Measurements from ENCODE around the gene CCDC116.
"Not testable (repeated sequence)": the region's sequence is repeated elsewhere in the genome, so short reads cannot be mapped to it uniquely, and the experiment has no call there.

CCDC116 gene

GRCh38 chr22:21652547-21653545, 20.3 kb downstream of the CCDC116 start:
- no peak for DNase-seq

- DNase-seq = no peak
These were observed 24.4 kb downstream of the CCDC116 start for GRCh38 chr22:21657020-21657359.

DNA sequence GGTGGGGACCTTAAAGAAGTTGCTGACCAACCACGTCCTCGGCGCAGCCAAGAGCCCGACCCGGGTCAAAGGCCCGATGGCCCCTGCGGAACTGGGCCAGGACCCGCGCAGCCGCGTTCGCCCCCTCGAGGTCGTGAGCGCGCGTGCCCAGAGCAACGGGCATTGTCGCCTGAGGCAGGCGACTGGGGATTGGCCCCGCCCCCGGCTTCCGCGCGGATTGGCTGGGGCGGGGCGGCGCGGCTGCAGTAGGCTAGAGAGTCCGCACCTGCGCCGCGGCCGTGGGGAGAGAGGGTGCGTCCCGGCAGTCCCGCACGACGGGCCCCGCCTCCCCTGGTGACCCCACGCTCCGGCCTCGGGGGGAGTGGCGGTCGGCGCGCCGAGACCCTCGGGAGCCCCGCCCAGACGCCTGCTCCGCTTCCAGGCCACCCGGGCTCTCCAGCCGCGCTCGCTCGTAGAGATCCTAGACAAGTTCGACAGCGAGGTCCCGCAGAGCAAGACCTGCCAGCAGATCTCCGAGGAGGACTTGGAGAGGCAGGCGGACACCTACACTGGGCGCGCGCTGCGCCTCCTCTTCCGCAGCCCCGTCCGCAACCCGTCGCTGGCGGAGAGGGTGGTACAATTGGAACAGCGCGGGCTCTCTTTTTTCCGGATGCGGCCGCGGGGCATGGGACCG, 24.9 kb downstream of the CCDC116 start:
- peak; percentile 78 for DNase-seq

GRCh38 chr22:21659864-21660525, 27.4 kb downstream of the CCDC116 start:
- no peak for DNase-seq

DNA sequence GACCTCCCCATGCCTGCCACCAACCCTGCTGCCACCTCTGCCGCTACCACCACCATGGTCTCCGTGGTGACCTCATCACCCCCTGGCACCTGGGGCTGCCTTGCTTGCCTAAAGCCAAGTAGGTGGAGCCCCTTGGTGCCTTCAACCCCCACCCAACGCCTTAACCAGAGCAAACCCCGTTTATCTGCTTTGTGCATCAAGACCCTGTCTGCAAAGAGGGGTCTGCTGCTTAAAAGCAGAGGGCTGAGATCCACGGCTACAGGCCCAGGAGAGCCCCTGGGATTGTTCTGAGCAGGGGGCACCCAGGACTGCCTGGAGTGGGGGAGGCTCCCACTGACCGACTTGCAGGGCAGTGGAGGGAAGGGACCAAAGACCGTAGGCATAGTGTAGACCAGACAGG, 28.3 kb downstream of the CCDC116 start:
- no peak for DNase-seq

DNA sequence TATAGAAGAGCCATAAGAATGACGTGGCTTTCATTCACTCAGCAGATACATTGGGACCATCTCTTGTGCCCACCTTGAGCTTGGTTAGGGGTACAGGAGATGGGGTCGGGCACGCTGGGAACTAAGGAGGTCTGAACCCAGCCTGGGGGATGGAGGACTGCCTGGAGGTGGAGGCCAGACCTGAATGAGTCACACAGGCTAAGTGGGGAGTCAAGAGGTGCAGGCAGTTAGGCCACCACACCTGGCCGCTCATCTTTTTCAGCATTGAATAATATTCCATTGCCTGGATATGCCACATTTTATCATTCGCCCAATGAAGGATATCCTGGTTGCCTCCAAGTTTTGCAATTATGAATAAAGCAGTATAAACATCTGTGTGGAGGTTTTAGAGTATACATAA, 29.4 kb downstream of the CCDC116 start:
- no peak for DNase-seq

DNA sequence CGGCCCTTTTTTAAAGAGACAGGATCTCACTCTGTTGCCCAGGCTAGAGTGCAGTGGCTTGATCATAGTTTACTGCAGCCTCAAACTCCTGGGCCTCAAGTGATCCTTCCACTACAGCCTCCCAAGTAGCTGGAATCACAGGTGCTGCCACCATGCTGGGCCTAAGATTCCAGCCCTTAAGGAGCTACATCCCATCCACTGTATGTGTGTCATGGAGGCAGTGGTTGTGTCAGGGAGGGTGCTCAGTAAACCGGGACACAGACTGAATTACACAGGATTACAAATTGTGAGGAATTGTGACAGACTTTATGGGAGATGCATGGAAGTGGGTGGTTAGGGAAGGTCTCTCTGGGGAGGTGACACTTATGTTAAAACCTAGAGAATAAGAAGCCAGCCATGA, 31.2 kb downstream of the CCDC116 start:
- DNase-seq = no peak

GRCh38 chr22:21665047-21665851, 32.7 kb downstream of the CCDC116 start:
- DNase-seq = no peak

GRCh38 chr22:21666786-21667185, 34.2 kb downstream of the CCDC116 start:
- no peak for DNase-seq

DNA sequence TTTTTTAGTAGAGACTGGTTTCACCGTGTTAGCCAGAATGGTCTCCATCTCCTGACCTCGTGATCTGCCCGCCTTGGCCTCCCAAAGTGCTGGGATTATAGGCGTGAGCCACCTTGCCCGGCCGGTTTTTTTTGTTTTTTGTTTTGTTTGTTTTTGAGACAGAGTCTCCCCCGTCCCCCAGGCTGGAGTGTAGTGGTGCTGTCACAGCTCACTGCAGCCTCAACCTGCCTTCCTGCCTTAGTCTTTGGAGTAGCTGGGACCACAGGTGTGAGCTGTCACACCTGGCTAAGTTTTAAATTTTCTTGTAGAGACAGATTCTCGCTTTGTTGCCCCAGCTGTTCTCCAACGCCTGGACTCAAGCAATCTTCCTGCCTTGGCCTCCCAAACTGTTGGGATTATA, 36.5 kb downstream of the CCDC116 start:
- DNase-seq = no peak

GRCh38 chr22:21672107-21672629, 39.6 kb downstream of the CCDC116 start:
- DNase-seq = no peak

- DNase-seq = no peak
These were observed 41.2 kb downstream of the CCDC116 start for GRCh38 chr22:21673534-21674321.

DNA sequence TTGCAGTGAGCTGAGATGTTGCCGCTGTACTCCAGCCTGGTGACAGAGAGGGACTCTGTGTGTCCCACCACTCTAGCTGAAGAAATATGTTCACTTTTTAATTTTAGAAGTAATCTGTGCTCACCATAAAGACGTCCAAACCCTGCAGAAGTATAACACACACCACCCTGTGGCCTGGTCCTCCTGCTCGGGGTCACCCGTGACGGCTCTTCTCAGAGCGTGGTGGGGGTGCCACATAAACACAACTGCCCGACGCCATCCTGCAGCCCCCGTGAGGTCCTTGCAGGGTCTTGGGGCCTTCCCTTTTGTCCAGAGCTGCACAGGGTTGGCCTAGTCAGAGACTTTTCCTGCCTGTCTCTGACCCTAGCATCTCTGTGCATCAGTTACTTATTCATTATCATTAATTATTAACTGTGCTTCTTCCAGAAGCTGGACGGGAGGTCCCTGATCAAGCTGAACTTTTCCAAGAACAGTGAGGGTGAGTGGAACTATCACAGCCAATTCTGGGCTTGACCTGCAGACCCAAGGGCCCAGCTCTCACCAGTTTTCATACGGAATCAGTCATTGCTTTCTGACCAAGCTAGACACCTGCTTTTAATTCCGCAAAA, 42.2 kb downstream of the CCDC116 start:
- no peak for DNase-seq

DNA sequence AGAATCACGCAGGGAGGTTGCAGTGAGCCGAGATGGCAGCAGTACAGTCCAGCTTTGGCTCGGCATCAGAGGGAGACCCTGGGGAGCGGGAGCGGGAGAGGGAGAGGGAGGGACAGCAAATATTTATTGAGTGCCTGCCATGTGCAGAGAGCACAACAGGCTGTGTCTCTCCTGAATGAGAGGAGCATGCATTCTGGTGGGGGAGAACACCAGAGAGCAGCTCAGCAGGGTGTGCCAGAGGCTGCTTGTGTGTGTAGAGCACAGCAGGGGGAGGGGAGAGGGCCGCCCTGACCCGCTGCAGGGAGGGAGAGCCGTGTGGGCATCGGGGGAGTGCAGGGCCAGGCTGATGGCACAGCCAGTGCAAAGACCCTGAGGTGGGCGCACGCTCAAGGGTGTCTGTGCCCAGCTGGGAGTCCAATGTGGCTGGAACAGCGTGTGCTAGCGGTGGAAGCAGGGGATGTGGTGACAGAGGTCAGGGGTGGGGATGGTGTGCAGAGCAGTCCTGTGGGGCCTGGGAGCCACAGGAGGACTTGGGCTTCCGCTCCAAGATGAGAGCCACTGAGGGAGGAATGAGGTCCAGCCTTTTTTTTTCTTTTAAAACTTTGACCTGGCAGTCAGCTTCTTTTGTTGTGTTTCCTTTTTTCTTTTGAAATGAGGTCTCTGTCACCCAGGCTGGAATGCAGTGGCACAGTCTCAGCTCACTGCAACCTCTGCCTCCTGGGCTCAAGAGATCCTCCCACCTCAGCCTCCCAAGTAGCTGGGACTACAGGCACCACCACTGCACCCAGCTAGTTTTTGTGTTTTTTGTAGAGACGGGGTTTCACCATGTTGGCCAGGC, 45.3 kb downstream of the CCDC116 start:
- no peak for DNase-seq

GRCh38 chr22:21678842-21679241, 46.3 kb downstream of the CCDC116 start:
- DNase-seq = not testable (repeated sequence)

DNA sequence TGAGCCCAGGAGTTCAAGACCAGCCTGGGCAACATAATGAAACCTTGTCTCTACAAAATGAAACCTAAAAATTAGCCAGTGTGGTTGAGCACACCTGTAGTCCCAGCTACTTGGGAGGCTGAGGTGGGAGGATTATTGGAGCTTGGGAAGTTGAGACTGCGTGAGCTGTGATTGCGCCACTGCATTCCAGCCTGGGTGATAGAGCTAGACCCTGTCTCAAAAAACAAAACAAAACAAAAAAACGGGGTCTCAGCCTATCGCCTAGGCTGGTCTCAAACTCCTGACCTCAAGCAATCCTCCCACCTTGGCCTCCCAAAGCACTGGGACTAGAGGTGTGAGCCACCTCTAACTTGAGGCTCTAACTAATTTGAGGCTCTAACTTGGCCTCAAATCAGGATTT, 46.8 kb downstream of the CCDC116 start:
- DNase-seq = no peak

DNA sequence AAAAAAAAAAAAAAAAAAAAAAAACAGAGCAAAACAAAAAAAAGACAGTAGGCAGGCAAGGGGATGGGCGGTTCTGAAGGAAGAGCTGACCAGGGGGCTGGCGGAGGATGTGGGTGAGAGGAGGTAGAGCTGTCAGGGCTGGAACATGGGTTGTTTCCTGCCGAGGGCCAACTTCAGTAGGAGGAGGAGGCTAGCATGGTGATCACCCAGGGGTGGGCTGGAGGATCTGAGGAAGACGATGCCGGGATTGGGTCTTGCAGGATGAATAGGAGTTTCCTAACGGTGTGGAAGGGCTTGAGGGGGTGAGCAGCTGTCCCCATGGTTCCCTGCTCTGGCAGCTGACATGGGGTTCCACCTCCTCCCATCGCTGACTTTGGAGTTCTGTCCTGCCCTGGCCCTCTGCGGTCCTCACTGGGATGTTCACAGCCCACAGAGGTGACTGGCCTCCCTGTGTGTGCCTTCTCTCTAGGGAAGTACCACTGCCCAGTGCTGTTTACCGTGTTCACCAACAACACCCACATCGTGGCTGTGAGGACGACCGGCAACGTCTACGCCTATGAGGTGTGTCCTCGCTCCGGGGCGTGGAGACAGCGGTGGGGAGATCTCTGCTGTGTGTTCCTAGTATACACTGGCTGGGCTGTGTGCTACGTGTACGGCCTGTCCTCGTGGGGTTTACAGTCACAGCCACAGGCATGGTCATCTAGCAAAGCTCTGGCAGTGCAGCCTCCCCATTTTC, 48.4 kb downstream of the CCDC116 start:
- no peak for DNase-seq

GRCh38 chr22:21681566-21682370, 49.2 kb downstream of the CCDC116 start:
- DNase-seq = no peak
